HEK293T (cell line): ENCODE measurements around the gene CATSPERD.

Experiments used
- ARNT ChIP-seq: fragments of 450-650 bp; IDR thresholded peaks from 2 replicates; pipeline ENCODE4 v1.6.1; 2017; ENCODE audit warnings: mild to moderate bottlenecking
- BHLHE40 ChIP-seq: fragments of 450-650 bp; IDR thresholded peaks from 2 replicates; pipeline ENCODE4 v1.6.1; 2016; ENCODE audit warnings: mild to moderate bottlenecking, moderate library complexity, borderline replicate concordance
- CTBP1 ChIP-seq: fragments of 450-650 bp; IDR thresholded peaks from 2 replicates; pipeline ENCODE4 v1.6.1; 2016; ENCODE audit warnings: borderline replicate concordance
- ELF4 ChIP-seq: fragments of 450-650 bp; IDR thresholded peaks from 2 replicates; pipeline ENCODE4 v1.6.1; 2017; ENCODE audit warnings: antibody characterized with exemption
- FOXA1 ChIP-seq: fragments of 450-650 bp; IDR thresholded peaks from 2 replicates; pipeline ENCODE4 v1.6.1; 2016; ENCODE audit warnings: mild to moderate bottlenecking
- FOXM1 ChIP-seq: fragments of 450-650 bp; IDR thresholded peaks from 2 replicates; pipeline ENCODE4 v1.6.1; 2017; ENCODE audit warnings: mild to moderate bottlenecking, borderline replicate concordance
- L3MBTL2 ChIP-seq: fragments of 450-650 bp; conservative IDR thresholded peaks from 2 replicates; pipeline ENCODE4 v1.6.1; 2016; ENCODE audit warnings: mild to moderate bottlenecking
- LEF1 ChIP-seq: fragments of 450-650 bp; IDR thresholded peaks from 2 replicates; pipeline ENCODE4 v1.6.1; 2017; ENCODE audit warnings: mild to moderate bottlenecking, borderline replicate concordance
- SP1 ChIP-seq: fragments of 450-650 bp; IDR thresholded peaks from 2 replicates; pipeline ENCODE4 v1.6.1; 2017
- SUZ12 ChIP-seq: fragments of 450-650 bp; IDR thresholded peaks from 2 replicates; pipeline ENCODE4 v1.6.1; 2016; ENCODE audit warnings: mild to moderate bottlenecking
- TARDBP ChIP-seq: fragments of 450-650 bp; IDR thresholded peaks from 2 replicates; pipeline ENCODE4 v1.6.1; 2016
- ZNF384 ChIP-seq: fragments of 450-650 bp; IDR thresholded peaks from 2 replicates; pipeline ENCODE4 v1.6.1; 2016

GRCh38 chr19:5693195-5694166, 27.0 kb upstream of the CATSPERD start:
- TF ChIP-seq TARDBP: no peak
- TF ChIP-seq FOXM1: no peak
- TF ChIP-seq SP1: no peak
- no peak for TF ChIP-seq ARNT
- TF ChIP-seq ELF4: no peak; the same call in 1 of the 2 replicates
- TF ChIP-seq BHLHE40: no peak
- no peak for TF ChIP-seq ZNF384
- 0 out of 2 replicates have a peak, but pooled peaks have one; percentile 13 for TF ChIP-seq L3MBTL2
- TF ChIP-seq FOXA1: no peak
- TF ChIP-seq LEF1: no peak
- no peak for TF ChIP-seq SUZ12
- no peak for TF ChIP-seq CTBP1
